ENCODE results near the gene ZNF148. TPM values are rescaled to one million over a fixed set of nuclear protein-coding genes. Genes with fewer than 3 reads are reported as not detected.

Gene ZNF148
- total RNA-seq, 2 donors from 2014 or later: 12.5 to 15.0 TPM

DNA sequence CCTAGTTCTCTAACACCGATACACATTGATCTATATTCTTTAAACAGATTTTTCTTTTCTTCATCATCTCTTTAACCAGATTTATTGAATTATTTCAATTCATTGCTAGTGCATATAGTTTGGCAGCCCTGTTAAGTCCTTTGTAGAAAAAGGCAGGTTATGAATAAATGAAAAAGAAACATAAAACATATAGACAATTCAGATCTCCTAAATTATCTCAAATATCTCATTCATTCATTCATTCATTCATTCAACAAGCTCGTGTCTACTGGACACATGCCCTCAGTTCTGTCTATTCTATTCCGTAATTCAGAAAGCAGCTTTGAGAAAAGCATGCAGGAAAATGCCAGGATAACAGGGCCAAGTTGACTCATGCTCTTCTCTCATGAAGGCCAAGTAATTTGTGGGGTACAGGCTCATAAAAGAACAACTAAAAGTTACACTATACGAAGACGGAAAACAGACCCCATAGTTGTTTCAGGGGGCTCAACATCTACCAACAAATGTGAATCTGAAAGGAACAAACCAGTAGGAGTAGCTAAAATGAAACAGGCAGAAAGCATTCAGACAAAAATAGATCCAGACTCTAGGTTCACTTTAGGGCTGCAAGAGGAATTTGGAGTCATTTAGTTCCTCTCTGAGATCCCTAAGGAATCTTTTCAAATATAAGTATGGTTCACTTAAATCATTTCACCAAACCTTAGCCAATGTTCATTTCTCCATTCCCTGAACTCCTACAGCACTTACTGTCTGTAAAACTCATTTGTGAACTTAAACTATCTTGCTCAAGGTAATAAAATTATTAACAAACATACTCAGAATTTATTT lies 7.5 kb downstream of the ZNF148 start:
- no peak for DNase-seq
- ATAC-seq: no peak
- H3K27me3 ChIP-seq: no peaks in the 10 kb centered on the region
- no peak for TF ChIP-seq POLR2A (IDR thresholded peaks at IDR 0.05)
- H3K36me3 ChIP-seq (replicated peaks in 1 of 2; ENCODE audit: insufficient read depth in 1 of 2, low read depth in 2 of 2): no peaks in the 10 kb centered on the region
- intact Hi-C loops (cut with DNase I): no loop called here
- peaks cover 40% of the 10 kb centered on the region for H3K4me1 ChIP-seq
- H3K27ac ChIP-seq: peak overlapping the region in 2 of 4 donors; percentile 12 to 30
- no peaks in the 10 kb centered on the region for H3K9me3 ChIP-seq
- WGBS, 2 donors: 41 to 50% methylated on average over 5 of the region's 5 CpGs
- no peak overlapping the region for H3K4me3 ChIP-seq

DNA sequence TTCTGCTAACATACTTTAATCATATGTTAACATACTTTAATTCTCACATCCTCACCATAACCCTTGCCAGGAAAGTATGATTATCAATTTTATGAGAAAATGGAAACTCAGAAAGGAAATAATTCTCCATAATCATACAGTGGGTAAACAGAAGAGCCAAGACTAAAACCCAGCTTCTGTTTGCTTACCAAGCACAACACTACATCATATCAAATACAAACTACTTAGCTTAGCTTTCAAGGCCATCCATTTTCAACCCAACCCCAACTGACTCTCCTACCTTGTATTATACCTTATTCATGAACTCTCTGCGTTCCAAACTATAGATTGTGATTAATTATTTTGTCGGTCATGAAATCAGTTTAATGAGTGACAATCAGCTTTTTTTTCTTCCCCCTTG lies 9.0 kb downstream of the ZNF148 start:
- 19 to 21% methylated on average over 2 of the region's 2 CpGs for WGBS, 2 donors
- DNase-seq: no peak
- no peak for TF ChIP-seq POLR2A (IDR thresholded peaks at IDR 0.05)
- Histone ChIP-seq H3K27me3 (no peaks in the 10 kb centered on the region), H3K4me1 (peaks cover 40% of the 10 kb centered on the region), H3K27ac (peak overlapping the region in 3 of 4 donors; percentile 10 to 15 (median 11)), H3K9me3 (no peaks in the 10 kb centered on the region), H3K36me3 (replicated peaks in 1 of 2; ENCODE audit: insufficient read depth in 1 of 2, low read depth in 2 of 2) (no peaks in the 10 kb centered on the region), H3K4me3 (no peak overlapping the region)
- intact Hi-C loops (cut with DNase I): no loop called here
- peak; percentile 68 for ATAC-seq

DNA sequence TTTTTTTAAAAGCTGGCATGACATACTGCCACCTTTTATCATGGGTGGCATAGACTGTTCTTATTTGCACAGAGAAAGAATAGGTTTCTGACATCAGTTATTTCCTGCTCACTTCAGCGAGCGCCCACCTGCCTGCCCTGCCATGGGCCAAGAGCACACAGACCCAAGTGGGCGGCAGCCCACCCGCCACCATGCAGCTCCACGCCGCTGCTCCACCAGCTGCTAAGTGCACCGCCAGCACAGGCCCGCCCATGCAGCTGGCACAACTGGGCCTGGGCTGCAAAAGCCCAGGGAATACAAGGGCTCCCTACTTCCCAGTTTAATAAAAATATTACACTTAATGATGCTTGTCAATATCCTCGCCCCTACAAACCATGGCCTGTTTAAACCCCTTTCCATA lies 15.4 kb downstream of the ZNF148 start:
- Histone ChIP-seq H3K9me3 (no peaks in the 10 kb centered on the region), H3K36me3 (replicated peaks in 1 of 2; ENCODE audit: insufficient read depth in 1 of 2, low read depth in 2 of 2) (no peaks in the 10 kb centered on the region), H3K27me3 (no peaks in the 10 kb centered on the region), H3K27ac (no peak overlapping the region), H3K4me1 (peaks cover 43% of the 10 kb centered on the region), H3K4me3 (no peak overlapping the region)
- ATAC-seq (no peak), DNase-seq (peak in 1 of 4 donors; percentile 24)
- intact Hi-C loops (cut with DNase I): no loop called here
- 89 to 96% methylated on average over 9 of the region's 9 CpGs for WGBS, 2 donors
- TF ChIP-seq, protein P1, sequence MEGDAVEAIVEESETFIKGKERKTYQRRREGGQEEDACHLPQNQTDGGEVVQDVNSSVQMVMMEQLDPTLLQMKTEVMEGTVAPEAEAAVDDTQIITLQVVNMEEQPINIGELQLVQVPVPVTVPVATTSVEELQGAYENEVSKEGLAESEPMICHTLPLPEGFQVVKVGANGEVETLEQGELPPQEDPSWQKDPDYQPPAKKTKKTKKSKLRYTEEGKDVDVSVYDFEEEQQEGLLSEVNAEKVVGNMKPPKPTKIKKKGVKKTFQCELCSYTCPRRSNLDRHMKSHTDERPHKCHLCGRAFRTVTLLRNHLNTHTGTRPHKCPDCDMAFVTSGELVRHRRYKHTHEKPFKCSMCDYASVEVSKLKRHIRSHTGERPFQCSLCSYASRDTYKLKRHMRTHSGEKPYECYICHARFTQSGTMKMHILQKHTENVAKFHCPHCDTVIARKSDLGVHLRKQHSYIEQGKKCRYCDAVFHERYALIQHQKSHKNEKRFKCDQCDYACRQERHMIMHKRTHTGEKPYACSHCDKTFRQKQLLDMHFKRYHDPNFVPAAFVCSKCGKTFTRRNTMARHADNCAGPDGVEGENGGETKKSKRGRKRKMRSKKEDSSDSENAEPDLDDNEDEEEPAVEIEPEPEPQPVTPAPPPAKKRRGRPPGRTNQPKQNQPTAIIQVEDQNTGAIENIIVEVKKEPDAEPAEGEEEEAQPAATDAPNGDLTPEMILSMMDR (IDR thresholded peaks at IDR 0.05): no peak
- TF ChIP-seq POLR2A (IDR thresholded peaks at IDR 0.05): no peak

DNA sequence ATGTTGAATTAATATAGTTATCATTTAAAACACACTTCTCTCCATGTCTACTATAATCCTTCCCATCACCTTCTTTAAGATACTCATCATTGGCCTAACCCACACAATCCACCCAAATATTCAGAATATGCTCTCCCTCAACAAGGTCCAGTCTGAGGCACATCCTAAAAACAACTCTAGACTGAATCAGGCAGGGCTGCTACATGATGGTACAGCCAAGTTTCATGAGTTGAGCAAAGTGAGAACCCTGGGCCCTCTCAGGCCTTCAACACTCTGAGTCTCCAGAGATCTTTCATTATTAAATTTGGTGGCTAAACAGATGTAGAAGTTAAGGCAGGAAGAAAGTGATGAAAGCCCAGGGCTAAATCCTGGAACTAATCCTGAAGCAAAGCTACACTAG lies 16.2 kb downstream of the ZNF148 start:
- no peaks in the 10 kb centered on the region for H3K36me3 ChIP-seq (replicated peaks in 1 of 2; ENCODE audit: insufficient read depth in 1 of 2, low read depth in 2 of 2)
- H3K27me3 ChIP-seq: no peaks in the 10 kb centered on the region
- no peak overlapping the region for H3K4me3 ChIP-seq
- ATAC-seq (no peak), DNase-seq (no peak)
- TF ChIP-seq POLR2A (IDR thresholded peaks at IDR 0.05): no peak
- TF ChIP-seq, protein P1 (IDR thresholded peaks at IDR 0.05): no peak
- intact Hi-C loops (cut with DNase I): no loop called here
- no peak overlapping the region for H3K27ac ChIP-seq
- peaks cover 43% of the 10 kb centered on the region for H3K4me1 ChIP-seq
- H3K9me3 ChIP-seq: no peaks in the 10 kb centered on the region

DNA sequence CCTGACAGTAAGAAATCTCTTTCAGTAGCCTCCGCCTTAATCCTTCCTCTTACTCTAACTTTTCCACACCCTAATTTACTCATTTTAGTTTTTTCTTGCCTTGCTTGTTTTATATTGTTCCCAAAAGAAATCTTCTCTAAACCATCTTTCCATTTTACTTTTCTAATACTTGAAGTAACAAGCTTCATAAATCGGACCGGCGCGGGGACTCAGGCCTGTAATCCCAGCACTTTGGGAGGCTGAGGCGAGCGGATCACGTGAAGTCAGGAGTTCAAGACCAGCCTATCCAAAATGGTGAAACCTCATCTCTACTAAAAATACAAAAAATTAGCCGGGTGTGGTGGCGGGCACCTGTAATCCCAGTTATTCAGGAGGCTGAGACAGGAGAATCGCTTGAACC lies 17.3 kb downstream of the ZNF148 start:
- peak overlapping the region in 2 of 4 donors; percentile 28 to 65 for H3K27ac ChIP-seq
- 90 to 94% methylated on average over 11 of the region's 11 CpGs for WGBS, 2 donors
- ATAC-seq (no peak), DNase-seq (no peak)
- no peaks in the 10 kb centered on the region for H3K9me3 ChIP-seq
- H3K4me1 ChIP-seq: peaks cover 43% of the 10 kb centered on the region
- no peak for TF ChIP-seq POLR2A (IDR thresholded peaks at IDR 0.05)
- TF ChIP-seq, protein P1 (IDR thresholded peaks at IDR 0.05): no peak
- H3K4me3 ChIP-seq: no peak overlapping the region
- H3K36me3 ChIP-seq (replicated peaks in 1 of 2; ENCODE audit: insufficient read depth in 1 of 2, low read depth in 2 of 2): no peaks in the 10 kb centered on the region
- intact Hi-C loops (cut with DNase I): no loop called here
- no peaks in the 10 kb centered on the region for H3K27me3 ChIP-seq
